Ectodermal cell (in vitro differentiated cells): Measurements from ENCODE around the gene BMAL1.
"Not testable (repeated sequence)": the region's sequence is repeated elsewhere in the genome, so short reads cannot be mapped to it uniquely, and the experiment has no call there.

Experiments used
- H3K27ac ChIP-seq: 2 replicates; pipeline ENCODE4 v1.7.0; 2013; ENCODE audit warnings: mild to moderate bottlenecking, low read depth, low read length; ENCODE audit not compliant: insufficient read depth, poor library complexity, severe bottlenecking
- H3K27me3 ChIP-seq: 2 replicates; pipeline ENCODE4 v1.7.0; 2013; ENCODE audit warnings: mild to moderate bottlenecking, low read length; ENCODE audit not compliant: insufficient read depth, control insufficient read depth, poor library complexity, severe bottlenecking
- H3K36me3 ChIP-seq: one replicate; pipeline ENCODE4 v1.7.0; 2013; ENCODE audit warnings: low read length; ENCODE audit not compliant: control insufficient read depth, insufficient read depth
- H3K4me1 ChIP-seq: one replicate; pipeline ENCODE4 v1.7.0; 2013; ENCODE audit warnings: low read length; ENCODE audit not compliant: control insufficient read depth, insufficient read depth
- H3K4me3 ChIP-seq: 2 replicates; pipeline ENCODE4 v1.7.0; 2013; ENCODE audit warnings: low read depth, low read length, control low read depth; ENCODE audit not compliant: insufficient read depth
- H3K9me3 ChIP-seq: 2 replicates; pipeline ENCODE4 v1.7.0; 2013; ENCODE audit warnings: mild to moderate bottlenecking, low read length, moderate library complexity; ENCODE audit not compliant: control insufficient read depth
- WGBS, 2 experiments: methylation state at CpG; one replicate each; pipeline ENCODE4 v1.1.7; 2013; ENCODE audit warnings: missing lambda C conversion rate in 2 of 2; 5-methylcytosine and 5-hydroxymethylcytosine counted together

The BMAL1 gene

GRCh38 chr11:13398335-13398734 lies 120.7 kb downstream of the BMAL1 start:
- H3K36me3 ChIP-seq: peaks cover 11% of the 10 kb centered on the region
- not testable (repeated sequence) for H3K4me3 ChIP-seq, H3K27ac ChIP-seq, H3K4me1 ChIP-seq, H3K9me3 ChIP-seq, H3K27me3 ChIP-seq

GRCh38 chr11:13405220-13405619 lies 127.6 kb downstream of the BMAL1 start:
- no peaks in the 10 kb centered on the region for H3K4me1 ChIP-seq
- no peaks in the 10 kb centered on the region for H3K27me3 ChIP-seq
- H3K36me3 ChIP-seq: peaks cover 11% of the 10 kb centered on the region
- H3K9me3 ChIP-seq: no peaks in the 10 kb centered on the region
- WGBS, 2 experiments: 95 to 100% methylated on average over 2 to 3 of the region's 4 CpGs
- H3K27ac ChIP-seq: no peak overlapping the region
- H3K4me3 ChIP-seq: no peak overlapping the region

GRCh38 chr11:13415201-13415600 lies 137.6 kb downstream of the BMAL1 start:
- Histone ChIP-seq H3K4me3 (no peak overlapping the region), H3K9me3 (no peaks in the 10 kb centered on the region), H3K27me3 (no peaks in the 10 kb centered on the region), H3K27ac (no peak overlapping the region), H3K4me1 (no peaks in the 10 kb centered on the region), H3K36me3 (peaks cover 6% of the 10 kb centered on the region)
- WGBS, 2 experiments: 93 to 97% methylated on average over 3 of the region's 3 CpGs

GRCh38 chr11:13421561-13421960 lies 144.0 kb downstream of the BMAL1 start:
- Histone ChIP-seq H3K27ac (no peak overlapping the region), H3K9me3 (no peaks in the 10 kb centered on the region), H3K4me1 (no peaks in the 10 kb centered on the region), H3K4me3 (no peak overlapping the region), H3K36me3 (no peaks in the 10 kb centered on the region), H3K27me3 (no peaks in the 10 kb centered on the region)
- 93 to 96% methylated on average over 4 to 6 of the region's 6 CpGs for WGBS, 2 experiments

- no peaks in the 10 kb centered on the region for H3K36me3 ChIP-seq
- no peaks in the 10 kb centered on the region for H3K27me3 ChIP-seq
- peaks cover 3% of the 10 kb centered on the region for H3K9me3 ChIP-seq
- H3K4me3 ChIP-seq: no peak overlapping the region
- 95 to 98% methylated on average over 5 to 6 of the region's 6 CpGs for whole genome bisulfite sequencing, 2 experiments
- H3K27ac ChIP-seq: no peak overlapping the region
- H3K4me1 ChIP-seq: no peaks in the 10 kb centered on the region
Measured at GRCh38 chr11:13423372-13423771, 145.8 kb downstream of the BMAL1 start.

GRCh38 chr11:13427440-13427839 lies 149.8 kb downstream of the BMAL1 start:
- H3K27me3 ChIP-seq: no peaks in the 10 kb centered on the region
- no peak overlapping the region for H3K4me3 ChIP-seq
- peaks cover 3% of the 10 kb centered on the region for H3K9me3 ChIP-seq
- no peaks in the 10 kb centered on the region for H3K36me3 ChIP-seq
- no peaks in the 10 kb centered on the region for H3K4me1 ChIP-seq
- H3K27ac ChIP-seq: no peak overlapping the region

- H3K4me3 ChIP-seq: no peak overlapping the region
- no peaks in the 10 kb centered on the region for H3K36me3 ChIP-seq
- H3K27ac ChIP-seq: no peak overlapping the region
- no peaks in the 10 kb centered on the region for H3K27me3 ChIP-seq
- H3K9me3 ChIP-seq: peaks cover 3% of the 10 kb centered on the region
- WGBS, 2 experiments: 100% methylated on average over 1 of the region's 1 CpG
- peaks cover 3% of the 10 kb centered on the region for H3K4me1 ChIP-seq
Measured at GRCh38 chr11:13429288-13429687, 151.7 kb downstream of the BMAL1 start.

GRCh38 chr11:13429836-13430235 lies 152.2 kb downstream of the BMAL1 start:
- Histone ChIP-seq H3K27ac (no peak overlapping the region), H3K4me1 (peaks cover 6% of the 10 kb centered on the region), H3K27me3 (no peaks in the 10 kb centered on the region), H3K4me3 (no peak overlapping the region), H3K9me3 (peaks cover 3% of the 10 kb centered on the region), H3K36me3 (no peaks in the 10 kb centered on the region)
- 98 to 100% methylated on average over 2 to 3 of the region's 3 CpGs for WGBS, 2 experiments

GRCh38 chr11:13433437-13433836 lies 155.8 kb downstream of the BMAL1 start:
- H3K9me3 ChIP-seq: no peaks in the 10 kb centered on the region
- H3K27me3 ChIP-seq: no peaks in the 10 kb centered on the region
- H3K36me3 ChIP-seq: no peaks in the 10 kb centered on the region
- no peak overlapping the region for H3K4me3 ChIP-seq
- H3K27ac ChIP-seq: no peak overlapping the region
- H3K4me1 ChIP-seq: peaks cover 6% of the 10 kb centered on the region
- 100% methylated on average over 1 of the region's 2 CpGs for WGBS, 2 experiments

- 56 to 57% methylated on average over 5 of the region's 6 CpGs for WGBS, 2 experiments
- no peak overlapping the region for H3K4me3 ChIP-seq
Measured at GRCh38 chr11:13434247-13435205, 156.9 kb downstream of the BMAL1 start.

More at GRCh38 chr11:13434247-13435205, 156.9 kb downstream of the BMAL1 start:
- peak overlapping the region; percentile 73 for H3K27ac ChIP-seq
- H3K36me3 ChIP-seq: no peaks in the 10 kb centered on the region
- H3K27me3 ChIP-seq: no peaks in the 10 kb centered on the region
- H3K9me3 ChIP-seq: no peaks in the 10 kb centered on the region
- H3K4me1 ChIP-seq: peaks cover 6% of the 10 kb centered on the region
